SH-SY5Y (cell line): Measurements from ENCODE around the gene DOK3.

ENCODE experiments used
- GATA2 ChIP-seq: IDR thresholded peaks from 2 replicates; pipeline ENCODE4 v1.6.1; 2011; ENCODE audit warnings: mild to moderate bottlenecking, low read depth, low read length
- GATA3 ChIP-seq: IDR thresholded peaks from 2 replicates; pipeline ENCODE4 v1.6.1; 2011; ENCODE audit warnings: low read depth, mild to moderate bottlenecking, low read length, moderate library complexity

GRCh38 chr5:177482359-177482795, 27.2 kb downstream of the DOK3 start:
- TF ChIP-seq GATA2 = no peak
- no peak for TF ChIP-seq GATA3
